AG08395 (cell line): ENCODE measurements around the gene BLM.

Experiments used
- DNase-seq: peaks from one replicate; pipeline ENCODE4 v3.0.0; 2012; ENCODE audit warnings: mixed read lengths, low spot score

Gene BLM

GRCh38 chr15:90691982-90692773 lies 25.0 kb upstream of the BLM start:
- no peak for DNase-seq

GRCh38 chr15:90694987-90695386 lies 22.2 kb upstream of the BLM start:
- DNase-seq: no peak

GRCh38 chr15:90697175-90697574 lies 20.0 kb upstream of the BLM start:
- no peak for DNase-seq

- DNase-seq: no peak
These were observed 18.5 kb upstream of the BLM start for GRCh38 chr15:90698629-90699028.

GRCh38 chr15:90701048-90701447 lies 16.1 kb upstream of the BLM start:
- no peak for DNase-seq

- DNase-seq: no peak
These were observed 15.1 kb upstream of the BLM start for GRCh38 chr15:90701880-90702630.

GRCh38 chr15:90703455-90703854 lies 13.7 kb upstream of the BLM start:
- no peak for DNase-seq

GRCh38 chr15:90705212-90705611 lies 11.9 kb upstream of the BLM start:
- DNase-seq: no peak

GRCh38 chr15:90706394-90707327 lies 10.5 kb upstream of the BLM start:
- DNase-seq: no peak

GRCh38 chr15:90707489-90707888 lies 9.7 kb upstream of the BLM start:
- DNase-seq: no peak

GRCh38 chr15:90708516-90708915 lies 8.6 kb upstream of the BLM start:
- no peak for DNase-seq

- no peak for DNase-seq
These were observed 7.9 kb upstream of the BLM start for GRCh38 chr15:90709278-90709677.

GRCh38 chr15:90710436-90711027 lies 6.6 kb upstream of the BLM start:
- DNase-seq: peak; percentile 37

GRCh38 chr15:90711418-90711824 lies 5.7 kb upstream of the BLM start:
- DNase-seq: no peak

GRCh38 chr15:90711842-90712241 lies 5.3 kb upstream of the BLM start:
- no peak for DNase-seq

GRCh38 chr15:90713081-90713480 lies 4.1 kb upstream of the BLM start:
- no peak for DNase-seq

GRCh38 chr15:90716317-90716975 lies 700 bp upstream of the BLM start:
- no peak for DNase-seq

- DNase-seq: no peak
These were observed 1.1 kb downstream of the BLM start for GRCh38 chr15:90718232-90718631.

- no peak for DNase-seq
These were observed 3.0 kb downstream of the BLM start for GRCh38 chr15:90720131-90720530.

GRCh38 chr15:90729261-90729660 lies 12.1 kb downstream of the BLM start:
- DNase-seq: no peak

- no peak for DNase-seq
These were observed 13.1 kb downstream of the BLM start for GRCh38 chr15:90730290-90730689.
